Duodenal mucosa (tissue), 2 donors: ENCODE results near the gene PHRF1.

Experiments
- H3K27ac ChIP-seq: one replicate; pipeline ENCODE4 v1.7.0; 2013; ENCODE audit warnings: low read depth, low read length
- H3K27me3 ChIP-seq, 2 donors: one replicate each; pipeline ENCODE4 v1.7.0; 2013; ENCODE audit warnings: low read length in 2 of 2, control low read depth in 1 of 2; ENCODE audit not compliant: insufficient read depth in 2 of 2, control insufficient read depth in 1 of 2
- H3K36me3 ChIP-seq, 2 donors: one replicate each; pipeline ENCODE4 v1.7.0; 2013; ENCODE audit warnings: low read length in 2 of 2, control low read depth in 1 of 2; ENCODE audit not compliant: insufficient read depth in 2 of 2, control insufficient read depth in 1 of 2
- H3K4me1 ChIP-seq, 2 donors: one replicate each; pipeline ENCODE4 v1.7.0; 2013; ENCODE audit warnings: low read length in 2 of 2, control low read depth in 1 of 2; ENCODE audit not compliant: insufficient read depth in 2 of 2, control insufficient read depth in 1 of 2
- H3K4me3 ChIP-seq, 2 donors: one replicate each; pipeline ENCODE4 v1.7.0; 2013; ENCODE audit warnings: low read length in 2 of 2, low read depth in 1 of 2
- H3K9ac ChIP-seq, 2 donors: one replicate each; pipeline ENCODE4 v1.7.0; 2013; ENCODE audit warnings: low read length in 2 of 2, low read depth in 1 of 2
- H3K9me3 ChIP-seq, 2 donors: one replicate each; pipeline ENCODE4 v1.7.0; 2013; ENCODE audit warnings: low read length in 2 of 2, control low read depth in 1 of 2; ENCODE audit not compliant: control insufficient read depth in 1 of 2

Gene PHRF1

DNA sequence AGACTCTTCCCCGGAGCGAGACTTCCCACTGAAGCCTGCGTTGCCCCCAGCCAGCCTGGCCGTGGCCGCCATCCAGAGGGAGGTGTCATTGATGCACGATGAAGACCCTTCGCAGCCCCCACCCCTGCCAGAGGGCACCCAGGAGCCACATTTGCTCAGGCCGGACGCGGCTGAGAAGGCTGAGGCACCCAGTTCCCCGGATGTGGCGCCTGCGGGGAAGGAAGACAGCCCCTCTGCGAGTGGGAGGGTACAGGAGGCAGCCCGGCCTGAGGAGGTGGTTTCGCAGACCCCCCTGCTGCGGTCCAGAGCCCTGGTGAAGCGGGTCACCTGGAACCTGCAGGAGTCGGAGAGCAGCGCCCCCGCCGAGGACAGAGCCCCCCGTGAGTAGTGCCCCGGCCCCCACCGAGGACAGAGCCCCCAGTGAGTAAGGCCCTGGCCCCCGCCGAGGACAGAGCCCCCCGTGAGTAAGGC, 33.1 kb downstream of the PHRF1 start:
- peaks cover 35% of the 10 kb centered on the region in 2 donors for H3K4me1 ChIP-seq
- peaks cover 65 to 92% of the 10 kb centered on the region in 2 donors for H3K36me3 ChIP-seq

GRCh38 chr11:610146-610801, 34.0 kb downstream of the PHRF1 start:
- H3K36me3 ChIP-seq: peaks cover 56 to 86% of the 10 kb centered on the region in 2 donors

More for the DNA sequence above, 33.1 kb downstream of the PHRF1 start:
- no peaks in the 10 kb centered on the region for H3K9me3 ChIP-seq
- H3K27ac ChIP-seq: no peak overlapping the region
- no peaks in the 10 kb centered on the region for H3K27me3 ChIP-seq
- H3K4me3 ChIP-seq: no peak overlapping the region
- H3K9ac ChIP-seq: no peak overlapping the region

DNA sequence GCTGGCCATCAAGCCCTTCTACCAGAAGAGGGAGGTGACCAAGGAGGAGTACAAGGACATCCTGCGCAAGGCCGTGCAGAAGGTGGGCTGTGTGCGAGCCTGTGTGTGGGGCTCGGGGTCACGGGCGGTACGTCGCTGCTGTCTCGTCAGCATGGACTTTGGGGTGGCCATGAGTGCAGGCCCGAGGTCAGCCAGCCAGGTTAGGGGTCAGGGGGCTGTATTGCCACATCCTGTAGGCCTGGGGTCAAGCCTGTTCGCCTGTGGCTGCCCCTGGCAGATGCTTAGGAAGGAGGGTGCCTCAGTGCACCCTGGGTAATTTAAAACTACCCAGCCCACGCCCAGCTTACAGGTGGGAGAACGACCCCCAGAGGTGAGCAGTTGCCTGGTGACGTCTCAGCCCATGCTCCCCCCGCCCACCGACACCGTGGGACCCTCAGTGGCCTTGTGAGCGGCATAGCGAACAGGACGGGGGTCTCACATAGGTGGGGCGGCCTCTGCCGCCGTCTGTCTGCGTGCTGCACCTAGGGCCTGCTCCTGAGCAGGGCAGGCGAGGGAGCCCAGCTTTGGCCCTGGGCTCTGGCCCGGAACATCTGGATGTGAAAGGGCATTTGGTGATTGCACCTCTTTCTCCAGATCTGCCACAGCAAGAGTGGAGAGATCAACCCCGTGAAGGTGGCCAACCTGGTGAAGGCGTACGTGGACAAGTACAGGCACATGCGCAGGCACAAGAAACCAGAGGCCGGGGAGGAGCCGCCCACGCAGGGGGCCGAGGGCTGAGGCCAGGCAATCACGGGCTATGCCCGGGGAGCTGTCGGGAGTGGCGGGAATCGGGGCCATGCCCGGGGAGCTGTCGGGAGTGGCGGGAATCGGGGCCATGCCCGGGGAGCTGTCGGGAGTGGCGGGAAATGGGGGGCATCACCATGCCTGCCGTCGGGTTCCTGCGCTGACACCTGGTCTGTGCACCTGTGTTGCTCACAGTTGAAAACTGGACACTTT, 35.0 kb downstream of the PHRF1 start:
- Histone ChIP-seq H3K4me3 (no peak overlapping the region), H3K27ac (no peak overlapping the region), H3K9ac (no peak overlapping the region), H3K27me3 (no peaks in the 10 kb centered on the region), H3K9me3 (no peaks in the 10 kb centered on the region), H3K4me1 (peaks cover 45% of the 10 kb centered on the region in 2 donors), H3K36me3 (peaks cover 49 to 76% of the 10 kb centered on the region in 2 donors)

More at GRCh38 chr11:610146-610801, 34.0 kb downstream of the PHRF1 start:
- no peak overlapping the region for H3K4me3 ChIP-seq
- no peaks in the 10 kb centered on the region for H3K27me3 ChIP-seq
- H3K9ac ChIP-seq: no peak overlapping the region
- H3K9me3 ChIP-seq: no peaks in the 10 kb centered on the region
- H3K4me1 ChIP-seq: peaks cover 43 to 44% of the 10 kb centered on the region in 2 donors
- no peak overlapping the region for H3K27ac ChIP-seq

DNA sequence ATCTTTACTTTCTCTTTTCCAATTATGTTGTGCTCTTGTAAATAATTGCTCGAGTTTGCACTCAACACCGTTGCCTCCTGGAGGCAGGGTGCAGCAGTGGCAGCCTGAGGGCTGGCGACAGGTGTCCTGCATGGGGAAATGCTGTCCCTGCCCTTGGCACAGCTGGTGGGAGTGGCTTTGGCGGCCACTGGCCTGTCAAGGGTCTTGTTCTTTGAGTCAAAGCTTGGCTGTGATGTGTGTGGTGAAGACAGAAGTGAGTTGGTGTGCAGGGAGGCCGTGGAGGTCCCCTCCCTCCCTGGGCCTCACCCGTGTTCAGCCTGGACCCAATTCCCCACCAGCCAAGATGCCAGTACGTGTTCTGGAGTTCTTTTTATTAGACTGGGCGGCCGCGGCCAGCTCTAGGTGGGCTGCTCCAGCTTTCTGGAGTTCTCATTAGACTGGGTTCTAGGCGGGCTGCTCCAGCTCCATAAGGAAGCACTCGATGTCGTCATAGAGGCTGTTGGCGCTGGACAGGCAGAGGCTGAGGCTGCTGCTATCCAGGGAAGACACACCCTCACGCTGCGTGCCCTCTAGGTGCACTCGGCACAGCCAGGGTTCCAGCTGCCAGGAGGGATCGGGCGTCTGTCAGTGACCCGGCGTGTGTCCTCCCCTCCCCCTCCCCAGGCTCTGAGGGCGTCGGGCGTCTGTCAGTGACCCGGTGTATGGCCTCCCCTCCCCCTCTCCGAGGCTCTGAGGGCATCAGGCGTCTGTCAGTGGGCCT, 36.1 kb downstream of the PHRF1 start:
- H3K27me3 ChIP-seq: no peaks in the 10 kb centered on the region
- no peaks in the 10 kb centered on the region for H3K9me3 ChIP-seq
- H3K27ac ChIP-seq: peak overlapping the region; percentile 62
- peaks cover 45 to 49% of the 10 kb centered on the region in 2 donors for H3K4me1 ChIP-seq
- no peak overlapping the region for H3K4me3 ChIP-seq
- H3K9ac ChIP-seq: peak overlapping the region; percentile 41 to 43
- H3K36me3 ChIP-seq: peaks cover 42 to 65% of the 10 kb centered on the region in 2 donors

DNA sequence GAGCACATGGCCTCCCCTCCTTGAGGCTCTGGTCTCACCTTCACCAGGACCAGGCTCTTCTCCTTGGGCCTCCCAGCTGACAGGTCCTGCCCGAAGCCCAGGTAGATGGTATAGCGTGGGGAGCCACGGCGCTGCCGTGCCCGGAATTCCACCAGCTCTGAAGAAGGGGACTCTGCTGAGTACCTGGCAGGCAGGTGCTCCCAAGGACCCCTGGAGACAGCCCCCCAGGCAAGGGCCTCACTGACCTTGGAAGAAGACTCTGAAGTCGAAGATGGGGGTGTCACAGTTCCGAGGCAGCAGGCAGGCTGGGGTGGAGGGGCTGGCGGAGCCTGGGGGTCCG, 36.7 kb downstream of the PHRF1 start:
- H3K4me3 ChIP-seq: no peak overlapping the region
- peaks cover 45 to 49% of the 10 kb centered on the region in 2 donors for H3K4me1 ChIP-seq
- peaks cover 37 to 59% of the 10 kb centered on the region in 2 donors for H3K36me3 ChIP-seq
- H3K27ac ChIP-seq: peak overlapping the region; percentile 62
- H3K9me3 ChIP-seq: no peaks in the 10 kb centered on the region
- H3K27me3 ChIP-seq: no peaks in the 10 kb centered on the region
- H3K9ac ChIP-seq: peak overlapping the region in 1 of 2 donors; percentile 25

DNA sequence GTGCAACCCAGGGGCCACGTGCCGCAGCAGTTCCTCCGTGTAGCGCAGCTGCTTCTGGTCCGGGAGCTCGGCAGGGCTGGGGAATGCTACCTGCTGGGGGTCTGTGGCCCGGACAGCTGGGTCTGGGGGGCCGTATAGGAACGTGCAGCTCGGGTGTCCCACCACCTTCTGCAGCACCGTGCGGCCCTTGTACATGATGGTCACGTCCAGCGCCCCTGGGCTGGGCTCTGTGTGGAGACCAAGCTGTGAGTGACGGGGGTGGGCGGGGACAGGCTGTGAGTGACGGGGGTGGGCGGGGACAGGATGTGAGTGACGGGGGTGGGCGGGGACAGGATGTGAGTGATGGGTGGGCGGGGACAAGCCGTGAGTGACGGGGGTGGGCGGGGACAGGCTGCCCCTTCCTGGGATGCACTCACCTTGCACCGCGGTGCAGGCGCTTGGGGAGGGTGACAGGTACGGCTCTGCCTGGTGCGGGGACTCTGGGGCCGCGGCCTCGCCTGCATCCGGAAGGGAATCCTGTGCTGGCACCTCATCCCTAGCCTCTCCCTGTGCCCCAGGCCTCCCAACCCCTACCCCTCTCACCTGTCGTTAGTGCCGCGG, 37.2 kb downstream of the PHRF1 start:
- Histone ChIP-seq H3K9ac (peak overlapping the region in 1 of 2 donors; percentile 97), H3K27me3 (no peaks in the 10 kb centered on the region), H3K27ac (peak overlapping the region; percentile 94), H3K36me3 (peaks cover 31 to 60% of the 10 kb centered on the region in 2 donors), H3K4me1 (peaks cover 45 to 49% of the 10 kb centered on the region in 2 donors), H3K4me3 (peak overlapping the region in 1 of 2 donors; percentile 80), H3K9me3 (no peaks in the 10 kb centered on the region)

- peaks cover 25 to 57% of the 10 kb centered on the region in 2 donors for H3K36me3 ChIP-seq
- H3K27ac ChIP-seq: peak overlapping the region; percentile 94
- H3K4me1 ChIP-seq: peaks cover 45 to 49% of the 10 kb centered on the region in 2 donors
- no peaks in the 10 kb centered on the region for H3K27me3 ChIP-seq
- H3K9ac ChIP-seq: peak overlapping the region; percentile 38 to 97
- H3K9me3 ChIP-seq: no peaks in the 10 kb centered on the region
- peak overlapping the region; percentile 80 to 82 for H3K4me3 ChIP-seq
Observed at GRCh38 chr11:614021-614622, 37.9 kb downstream of the PHRF1 start.

- Histone ChIP-seq H3K9me3 (no peaks in the 10 kb centered on the region), H3K27me3 (no peaks in the 10 kb centered on the region), H3K4me3 (peak overlapping the region; percentile 80 to 82), H3K9ac (peak overlapping the region; percentile 83 to 97), H3K27ac (peak overlapping the region; percentile 94), H3K4me1 (peaks cover 45 to 49% of the 10 kb centered on the region in 2 donors), H3K36me3 (peaks cover 20 to 55% of the 10 kb centered on the region in 2 donors)
Observed at GRCh38 chr11:614623-615503, 38.6 kb downstream of the PHRF1 start.
